Measurements from ENCODE around the gene SOX6. TPM values are rescaled to one million over a fixed set of nuclear protein-coding genes. Genes with fewer than 3 reads are reported as not detected.

SOX6 gene
- polyA plus RNA-seq, 1 donor (not counting 4 experiments of a cell fraction or from before 2014, with no cell fraction given), result 6.0 TPM

GRCh38 chr11:16110886-16111285, 245.5 kb downstream of the SOX6 start:
- FAIRE-seq (no peak), DNase-seq (ENCODE audit: low read depth, low spot score) (no peak)
- Histone ChIP-seq H4K20me1 (ENCODE audit: control insufficient read depth, extremely low read depth, insufficient read depth, low read length) (no peaks in the 10 kb centered on the region), H3K4me2 (ENCODE audit: control insufficient read depth, extremely low read depth, insufficient read depth, low read depth, low read length) (peak overlapping the region; percentile 77), H3K9me3 (ENCODE audit: control insufficient read depth, low read depth, low read length) (no peaks in the 10 kb centered on the region), H3K79me2 (ENCODE audit: control insufficient read depth, insufficient read depth, low read length) (no peaks in the 10 kb centered on the region), H3K4me3 (ENCODE audit: control insufficient read depth in 2 of 3, extremely low read depth in 1 of 3, insufficient read depth in 2 of 3, low read depth in 1 of 3, low read length in 3 of 3) (peak overlapping the region in 1 of 3 experiments; percentile 15), H3K27me3 (ENCODE audit: control insufficient read depth, extremely low read depth, insufficient read depth, low read length) (no peaks in the 10 kb centered on the region), H3K9me1 (ENCODE audit: control insufficient read depth, extremely low read depth, insufficient read depth, low read length) (no peaks in the 10 kb centered on the region), H3K4me1 (ENCODE audit: control insufficient read depth, extremely low read depth, insufficient read depth, low read length) (peaks cover 37% of the 10 kb centered on the region), H3K36me3 (ENCODE audit: control insufficient read depth in 2 of 2, extremely low read depth in 1 of 2, insufficient read depth in 2 of 2, low read length in 2 of 2) (no peaks in the 10 kb centered on the region), H3K9ac (ENCODE audit: control insufficient read depth, extremely low read depth, insufficient read depth, low read length) (no peak overlapping the region), H3K27ac (ENCODE audit: control insufficient read depth, insufficient read depth, low read length) (no peak overlapping the region), H2AFZ (ENCODE audit: control insufficient read depth, low read length) (no peak overlapping the region)
- no peak for TF ChIP-seq EZH2 (IDR thresholded peaks at IDR 0.05; ENCODE audit: low read length)
- TF ChIP-seq, protein P1, sequence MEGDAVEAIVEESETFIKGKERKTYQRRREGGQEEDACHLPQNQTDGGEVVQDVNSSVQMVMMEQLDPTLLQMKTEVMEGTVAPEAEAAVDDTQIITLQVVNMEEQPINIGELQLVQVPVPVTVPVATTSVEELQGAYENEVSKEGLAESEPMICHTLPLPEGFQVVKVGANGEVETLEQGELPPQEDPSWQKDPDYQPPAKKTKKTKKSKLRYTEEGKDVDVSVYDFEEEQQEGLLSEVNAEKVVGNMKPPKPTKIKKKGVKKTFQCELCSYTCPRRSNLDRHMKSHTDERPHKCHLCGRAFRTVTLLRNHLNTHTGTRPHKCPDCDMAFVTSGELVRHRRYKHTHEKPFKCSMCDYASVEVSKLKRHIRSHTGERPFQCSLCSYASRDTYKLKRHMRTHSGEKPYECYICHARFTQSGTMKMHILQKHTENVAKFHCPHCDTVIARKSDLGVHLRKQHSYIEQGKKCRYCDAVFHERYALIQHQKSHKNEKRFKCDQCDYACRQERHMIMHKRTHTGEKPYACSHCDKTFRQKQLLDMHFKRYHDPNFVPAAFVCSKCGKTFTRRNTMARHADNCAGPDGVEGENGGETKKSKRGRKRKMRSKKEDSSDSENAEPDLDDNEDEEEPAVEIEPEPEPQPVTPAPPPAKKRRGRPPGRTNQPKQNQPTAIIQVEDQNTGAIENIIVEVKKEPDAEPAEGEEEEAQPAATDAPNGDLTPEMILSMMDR (optimal IDR thresholded peaks at IDR 0.05 in 1 of 3, IDR thresholded peaks at IDR 0.05 in 1 of 3, conservative IDR thresholded peaks at IDR 0.05 in 1 of 3; ENCODE audit: extremely low read depth in 1 of 3, insufficient read depth in 2 of 3, low read length in 3 of 3), result no peak
- dilution Hi-C loops (cut with MboI; ENCODE audit: extremely low pct_ligation_motif_present, low sequenced_read_pairs), result no loop called here

DNA sequence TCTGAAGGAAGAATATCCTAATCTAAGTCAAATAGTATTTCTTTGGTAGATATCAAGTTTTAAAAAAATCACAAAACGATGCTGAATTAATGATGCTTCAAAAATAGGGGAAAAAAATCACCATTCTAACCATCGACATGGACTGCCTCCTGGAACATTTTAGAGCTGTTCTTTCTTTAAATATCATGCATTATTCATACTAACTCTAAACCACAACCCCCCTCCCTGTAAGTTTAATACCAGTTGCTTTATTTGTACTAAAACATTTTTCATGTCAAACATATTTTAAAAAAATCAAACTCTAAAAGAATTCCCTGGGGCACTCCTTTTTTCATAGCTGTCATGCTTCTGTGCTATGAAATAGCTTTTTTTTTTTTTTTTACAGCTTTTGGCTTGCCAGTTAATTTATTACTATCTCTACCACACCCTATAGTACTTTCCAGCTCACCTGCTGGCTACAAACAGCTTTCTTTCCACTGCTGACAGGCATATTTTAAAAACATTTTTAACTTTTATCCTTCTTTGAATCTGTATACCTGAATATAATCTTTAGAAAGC, 256.9 kb downstream of the SOX6 start:
- DNase-seq (ENCODE audit: low read depth, low spot score) (no peak), FAIRE-seq (no peak)
- Histone ChIP-seq H4K20me1 (ENCODE audit: control insufficient read depth, extremely low read depth, insufficient read depth, low read length) (no peaks in the 10 kb centered on the region), H3K4me2 (ENCODE audit: control insufficient read depth, extremely low read depth, insufficient read depth, low read depth, low read length) (peak overlapping the region; percentile 42), H3K9ac (ENCODE audit: control insufficient read depth, extremely low read depth, insufficient read depth, low read length) (no peak overlapping the region), H2AFZ (ENCODE audit: control insufficient read depth, low read length) (no peak overlapping the region), H3K36me3 (ENCODE audit: control insufficient read depth in 2 of 2, extremely low read depth in 1 of 2, insufficient read depth in 2 of 2, low read length in 2 of 2) (no peaks in the 10 kb centered on the region), H3K9me3 (ENCODE audit: control insufficient read depth, low read depth, low read length) (no peaks in the 10 kb centered on the region), H3K27ac (ENCODE audit: control insufficient read depth, insufficient read depth, low read length) (peak overlapping the region; percentile 53), H3K4me1 (ENCODE audit: control insufficient read depth, extremely low read depth, insufficient read depth, low read length) (peaks cover 46% of the 10 kb centered on the region), H3K27me3 (ENCODE audit: control insufficient read depth, extremely low read depth, insufficient read depth, low read length) (no peaks in the 10 kb centered on the region), H3K79me2 (ENCODE audit: control insufficient read depth, insufficient read depth, low read length) (no peaks in the 10 kb centered on the region), H3K4me3 (ENCODE audit: control insufficient read depth in 2 of 3, extremely low read depth in 1 of 3, insufficient read depth in 2 of 3, low read depth in 1 of 3, low read length in 3 of 3) (no peak overlapping the region), H3K9me1 (ENCODE audit: control insufficient read depth, extremely low read depth, insufficient read depth, low read length) (no peaks in the 10 kb centered on the region)
- dilution Hi-C loops (cut with MboI; ENCODE audit: extremely low pct_ligation_motif_present, low sequenced_read_pairs), result no loop called here
- TF ChIP-seq, protein P1 (optimal IDR thresholded peaks at IDR 0.05 in 1 of 3, IDR thresholded peaks at IDR 0.05 in 1 of 3, conservative IDR thresholded peaks at IDR 0.05 in 1 of 3; ENCODE audit: extremely low read depth in 1 of 3, insufficient read depth in 2 of 3, low read length in 3 of 3), result no peak
- no peak for TF ChIP-seq EZH2 (IDR thresholded peaks at IDR 0.05; ENCODE audit: low read length)

Data from keratinocyte (primary cell).